Spleen (tissue), 11 donors: ENCODE data around the gene RGS21. TPM values are rescaled to one million over a fixed set of nuclear protein-coding genes. Genes with fewer than 3 reads are reported as not detected.

Experiments used
- DNase-seq: peaks from one replicate; pipeline ENCODE4 v3.0.0-alpha.2; 2020
- H3K27ac ChIP-seq, 8 donors: fragments of 200-600 bp; sonication (generic) in 7 of 8; 1 replicate in 4 of 8; 2 replicates in 4 of 8; pipeline versions ENCODE4 v1.5.0 to v1.8.0; 2016 to 2021; ENCODE audit warnings: inconsistent platforms in 4 of 8, mild to moderate bottlenecking in 4 of 8, moderate library complexity in 1 of 8
- H3K27me3 ChIP-seq, 7 donors: fragments of 200-600 bp; sonication (generic) in 6 of 7; replicated peaks in 1 of 7; 1 replicate in 4 of 7; 2 replicates in 3 of 7; pipeline versions ENCODE4 v1.5.0 to v1.8.0; 2016 to 2021; ENCODE audit warnings: inconsistent platforms in 3 of 7, mild to moderate bottlenecking in 1 of 7
- H3K36me3 ChIP-seq, 6 donors: fragments of 200-600 bp; sonication (generic) in 5 of 6; 1 replicate in 4 of 6; 2 replicates in 2 of 6; pipeline versions ENCODE4 v1.5.0 to v1.8.0; 2016 to 2021; ENCODE audit warnings: inconsistent platforms in 2 of 6
- H3K4me1 ChIP-seq, 6 donors: fragments of 200-600 bp; sonication (generic) in 5 of 6; 1 replicate in 3 of 6; 2 replicates in 3 of 6; pipeline versions ENCODE4 v1.5.0 to v1.8.0; 2016 to 2021; ENCODE audit warnings: inconsistent platforms in 3 of 6
- H3K4me3 ChIP-seq, 8 donors: fragments of 200-600 bp; sonication (generic) in 7 of 8; 1 replicate in 4 of 8; 2 replicates in 4 of 8; pipeline versions ENCODE4 v1.5.0 to v1.8.0; 2016 to 2021; ENCODE audit warnings: inconsistent platforms in 4 of 8, mild to moderate bottlenecking in 4 of 8, moderate library complexity in 2 of 8
- H3K9me3 ChIP-seq, 8 donors: fragments of 200-600 bp; sonication (generic) in 7 of 8; 1 replicate in 4 of 8; 2 replicates in 4 of 8; pipeline versions ENCODE4 v1.5.0 to v1.8.0; 2016 to 2021; ENCODE audit warnings: inconsistent platforms in 4 of 8
- POLR2A ChIP-seq, 3 donors: fragments of 450-650 bp; IDR thresholded peaks; one replicate each; pipeline ENCODE4 v1.5.1; 2017; ENCODE audit warnings: antibody characterized with exemption in 3 of 3, mild to moderate bottlenecking in 1 of 3
- POLR2AphosphoS5 ChIP-seq, 3 donors: sonication (generic); formaldehyde crosslinking; IDR thresholded peaks; one replicate each; pipeline ENCODE4 v1.5.1; 2017; ENCODE audit warnings: antibody characterized with exemption in 3 of 3
- WGBS, 5 donors: extraction: QIAGEN DNeasy Blood & Tissue Kit in 3 of 5; methylation state at CpG; one replicate each; pipeline versions ENCODE4 v1.1.5 to v1.1.7; 2013 to 2018; 5-methylcytosine and 5-hydroxymethylcytosine counted together
- intact Hi-C: fragments of 100-400 bp; cut with DNase I; formaldehyde crosslinking; loops from one replicate; pipeline ENCODE4 v1.15.0; 2023; ENCODE audit warnings: low total_unique reads
- polyA plus RNA-seq, 3 donors: library from polyadenylated mRNA; stranded (reverse); fragments of 200-250 nt; gene quantifications; one replicate each; pipeline ENCODE4 v1.2.1, GENCODE V29; 2013
- total RNA-seq, 7 donors: library from RNA; depleted of rRNA in 3 of 7; stranded (reverse); fragments of >200 nt in 3 of 7; fragmentation: NEBNext Ultra II Directional in 4 of 7; extraction: Animal tissue kit (Norgen Biotek cat#: 25700) in 4 of 7; gene quantifications; one replicate each; pipeline versions ENCODE4 v1.1.0 to v1.2.1, GENCODE V29; 2016 to 2021
- TF ChIP-seq, protein P1 (sequence below), 11 experiments: fragments of 200-600 bp in 7 of 11; fragments of 450-650 bp in 4 of 11; sonication (generic) in 4 of 11; IDR thresholded peaks in 8 of 11; conservative IDR thresholded peaks in 3 of 11; 1 replicate in 7 of 11; 2 replicates in 4 of 11; pipeline versions ENCODE4 v1.4.0 to v1.8.0; 2016 to 2021; ENCODE audit warnings: antibody characterized with exemption in 11 of 11, inconsistent platforms in 4 of 11, mild to moderate bottlenecking in 1 of 11
- donor health status: healthy with polysubstance abuse.
- donor health status: DM: no; HTN: no; CAD: no; lungs with moderate emphysema.
- donor health status: DM: no; HTN: no; CAD: no.
- donor health status: Bipolar disorder and iron deficiency.
- donor health status: healthy.
- donor health status: DM: no; HTN: no; CAD: no.
- donor health status: DM: yes; HTN: yes; CAD: no.

RGS21 gene
- total and polyA plus RNA-seq, 10 donors = not detected

GRCh38 chr1:192358402-192358801 lies 41.6 kb downstream of the RGS21 start:
- Histone ChIP-seq H3K4me1 (no peaks in the 10 kb centered on the region), H3K4me3 (no peak overlapping the region), H3K27me3 (no peaks in the 10 kb centered on the region), H3K27ac (no peak overlapping the region), H3K36me3 (no peaks in the 10 kb centered on the region), H3K9me3 (no peaks in the 10 kb centered on the region)
- TF ChIP-seq, protein P1, sequence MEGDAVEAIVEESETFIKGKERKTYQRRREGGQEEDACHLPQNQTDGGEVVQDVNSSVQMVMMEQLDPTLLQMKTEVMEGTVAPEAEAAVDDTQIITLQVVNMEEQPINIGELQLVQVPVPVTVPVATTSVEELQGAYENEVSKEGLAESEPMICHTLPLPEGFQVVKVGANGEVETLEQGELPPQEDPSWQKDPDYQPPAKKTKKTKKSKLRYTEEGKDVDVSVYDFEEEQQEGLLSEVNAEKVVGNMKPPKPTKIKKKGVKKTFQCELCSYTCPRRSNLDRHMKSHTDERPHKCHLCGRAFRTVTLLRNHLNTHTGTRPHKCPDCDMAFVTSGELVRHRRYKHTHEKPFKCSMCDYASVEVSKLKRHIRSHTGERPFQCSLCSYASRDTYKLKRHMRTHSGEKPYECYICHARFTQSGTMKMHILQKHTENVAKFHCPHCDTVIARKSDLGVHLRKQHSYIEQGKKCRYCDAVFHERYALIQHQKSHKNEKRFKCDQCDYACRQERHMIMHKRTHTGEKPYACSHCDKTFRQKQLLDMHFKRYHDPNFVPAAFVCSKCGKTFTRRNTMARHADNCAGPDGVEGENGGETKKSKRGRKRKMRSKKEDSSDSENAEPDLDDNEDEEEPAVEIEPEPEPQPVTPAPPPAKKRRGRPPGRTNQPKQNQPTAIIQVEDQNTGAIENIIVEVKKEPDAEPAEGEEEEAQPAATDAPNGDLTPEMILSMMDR (IDR thresholded peaks at IDR 0.05 in 8 of 11, conservative IDR thresholded peaks at IDR 0.05 in 3 of 11) = no peak
- 85 to 93% (median 91%) methylated on average over 3 of the region's 3 CpGs for WGBS, 5 donors
- no peak for DNase-seq
- intact Hi-C loops = no loop called here

GRCh38 chr1:192358822-192359221 lies 42.0 kb downstream of the RGS21 start:
- H3K4me3 ChIP-seq = no peak overlapping the region
- no peak for TF ChIP-seq POLR2A (IDR thresholded peaks at IDR 0.05)
- TF ChIP-seq, protein P1 (IDR thresholded peaks at IDR 0.05 in 8 of 11, conservative IDR thresholded peaks at IDR 0.05 in 3 of 11) = no peak
- no peak for TF ChIP-seq POLR2AphosphoS5 (IDR thresholded peaks at IDR 0.05)
- WGBS, 5 donors = 79 to 95% (median 89%) methylated on average over 1 of the region's 1 CpG
- no peaks in the 10 kb centered on the region for H3K36me3 ChIP-seq
- H3K27ac ChIP-seq = no peak overlapping the region
- no peaks in the 10 kb centered on the region for H3K27me3 ChIP-seq
- H3K9me3 ChIP-seq = no peaks in the 10 kb centered on the region
- intact Hi-C loops = no loop called here
- no peaks in the 10 kb centered on the region for H3K4me1 ChIP-seq
- DNase-seq = no peak

DNA sequence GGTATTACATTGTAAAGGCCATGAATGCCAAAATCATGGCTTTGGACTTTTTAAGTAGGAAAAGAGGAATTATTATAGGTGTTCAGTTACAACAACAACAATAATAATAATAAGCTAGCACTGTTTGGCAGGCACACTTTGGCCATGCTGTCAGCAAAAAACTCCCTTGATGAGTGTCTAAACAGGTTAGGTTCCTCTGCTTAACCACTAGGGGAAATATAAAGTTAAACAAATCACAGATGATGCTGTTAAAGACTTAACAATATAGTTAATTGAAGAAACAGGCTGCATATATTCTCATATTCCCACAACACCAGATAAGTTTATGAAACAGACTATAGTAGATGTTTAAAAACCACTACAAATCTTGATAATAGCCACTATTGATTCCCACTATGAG lies 46.4 kb downstream of the RGS21 start:
- no peak overlapping the region for H3K27ac ChIP-seq
- H3K36me3 ChIP-seq = no peaks in the 10 kb centered on the region
- H3K27me3 ChIP-seq = no peaks in the 10 kb centered on the region
- intact Hi-C loops = no loop called here
- H3K4me1 ChIP-seq = no peaks in the 10 kb centered on the region
- no peak for DNase-seq
- no peak overlapping the region for H3K4me3 ChIP-seq
- H3K9me3 ChIP-seq = no peaks in the 10 kb centered on the region
- TF ChIP-seq POLR2A (IDR thresholded peaks at IDR 0.05) = no peak
- TF ChIP-seq, protein P1 (IDR thresholded peaks at IDR 0.05 in 8 of 11, conservative IDR thresholded peaks at IDR 0.05 in 3 of 11) = no peak
- no peak for TF ChIP-seq POLR2AphosphoS5 (IDR thresholded peaks at IDR 0.05)

DNA sequence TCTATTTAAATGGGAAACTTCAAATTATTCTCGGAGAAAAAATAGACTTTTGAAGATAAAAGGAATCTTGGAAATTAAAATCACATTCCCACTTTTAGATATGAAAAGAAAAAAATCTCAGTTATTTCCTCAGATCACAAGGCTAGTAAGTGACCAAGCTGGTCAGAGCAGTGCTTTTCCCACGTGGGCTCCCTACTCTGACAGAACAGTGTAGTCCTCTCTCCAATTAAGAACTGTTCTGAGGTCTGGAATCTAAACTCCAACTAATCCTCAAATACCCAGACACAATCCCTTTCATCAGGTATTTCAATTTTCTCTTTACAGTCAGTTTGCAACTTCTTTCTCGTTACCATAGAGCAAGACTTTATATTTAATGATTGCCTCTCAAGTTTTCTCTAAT lies 50.6 kb downstream of the RGS21 start:
- Histone ChIP-seq H3K27ac (no peak overlapping the region), H3K27me3 (no peaks in the 10 kb centered on the region), H3K9me3 (no peaks in the 10 kb centered on the region), H3K4me3 (no peak overlapping the region), H3K36me3 (no peaks in the 10 kb centered on the region), H3K4me1 (no peaks in the 10 kb centered on the region)
- no peak for DNase-seq
- WGBS, 5 donors = 69 to 85% (median 73%) methylated on average over 3 of the region's 3 CpGs
- intact Hi-C loops = no loop called here
- TF ChIP-seq POLR2A (IDR thresholded peaks at IDR 0.05) (no peak), POLR2AphosphoS5 (IDR thresholded peaks at IDR 0.05) (no peak)
- TF ChIP-seq, protein P1 (IDR thresholded peaks at IDR 0.05 in 8 of 11, conservative IDR thresholded peaks at IDR 0.05 in 3 of 11) = no peak
